Muscle layer of colon (tissue), 2 donors: ENCODE measurements around the gene WDR90.

Experiments
- H3K27ac ChIP-seq: one replicate; pipeline ENCODE4 v1.7.0; 2013; ENCODE audit warnings: low read depth, mild to moderate bottlenecking, low read length, moderate library complexity
- H3K27me3 ChIP-seq, 2 donors: one replicate each; pipeline ENCODE4 v1.7.0; 2013; ENCODE audit warnings: low read length in 2 of 2, mild to moderate bottlenecking in 2 of 2; ENCODE audit not compliant: insufficient read depth in 2 of 2, control insufficient read depth in 1 of 2
- H3K36me3 ChIP-seq: one replicate; pipeline ENCODE4 v1.7.0; 2013; ENCODE audit warnings: mild to moderate bottlenecking, low read length; ENCODE audit not compliant: insufficient read depth
- H3K4me1 ChIP-seq: one replicate; pipeline ENCODE4 v1.7.0; 2013; ENCODE audit warnings: mild to moderate bottlenecking, low read length; ENCODE audit not compliant: insufficient read depth
- H3K4me3 ChIP-seq, 2 donors: one replicate each; pipeline ENCODE4 v1.7.0; 2013; ENCODE audit warnings: low read length in 2 of 2, low read depth in 1 of 2, mild to moderate bottlenecking in 1 of 2, moderate library complexity in 1 of 2
- H3K9ac ChIP-seq: one replicate; pipeline ENCODE4 v1.7.0; 2013; ENCODE audit warnings: low read length
- H3K9me3 ChIP-seq: one replicate; pipeline ENCODE4 v1.7.0; 2013; ENCODE audit warnings: mild to moderate bottlenecking, low read length
- donor health status: abdominal sarcoma.
- donor health status: Adenocarcinoma of cecum.

WDR90 gene

DNA sequence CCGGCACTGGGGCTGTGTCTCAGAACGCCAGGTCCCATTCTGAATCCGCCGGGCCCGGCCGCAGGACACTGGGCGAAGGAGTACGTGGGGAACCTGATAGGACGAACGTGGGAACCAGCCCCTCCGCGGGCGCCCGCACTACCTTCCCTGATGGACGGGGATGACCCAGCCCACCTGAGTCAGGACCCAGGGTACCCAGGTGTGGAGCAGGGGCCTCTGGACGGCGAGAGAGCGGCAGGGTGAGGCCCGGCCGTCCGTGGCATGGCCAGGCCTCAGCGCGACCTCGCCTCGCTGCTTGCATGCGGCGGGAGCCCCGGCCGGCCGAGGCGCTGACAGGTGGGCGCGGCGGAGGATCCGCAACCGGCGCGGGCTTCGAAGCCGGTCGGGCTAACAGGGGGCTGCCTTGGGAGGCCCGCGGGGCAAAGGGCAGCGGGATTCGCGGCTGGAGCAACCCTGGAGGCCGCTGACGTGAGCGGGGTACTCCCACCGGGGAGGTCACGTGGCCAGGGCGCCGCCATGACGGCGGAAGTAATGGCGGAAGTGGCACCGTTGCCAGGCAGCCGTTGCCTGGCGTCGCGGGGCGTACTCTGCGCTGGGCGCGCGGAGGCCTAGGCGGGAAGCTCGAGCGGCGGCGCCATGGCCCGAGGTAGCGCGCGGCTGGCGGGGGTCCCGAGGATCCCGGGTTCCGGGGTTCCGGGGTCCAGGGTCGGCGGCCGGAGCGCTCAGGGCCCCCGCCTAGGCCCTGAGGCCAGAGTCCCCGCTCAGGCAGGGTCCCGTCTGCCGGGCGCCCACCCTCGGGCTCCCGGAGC, at the start of gene WDR90:
TSS of gene WDR90 (plus strand) at position 585 of the 809 bp plus-strand sequence. CDS start at position 637, 52 bp downstream.
- Histone ChIP-seq H3K36me3 (no peaks in the 10 kb centered on the region), H3K9ac (peak within 1 kb of the TSS; percentile 86), H3K4me1 (peaks cover 27% of the 10 kb centered on the region), H3K4me3 (peak within 1 kb of the TSS; percentile 86 to 95), H3K27ac (peak within 1 kb of the TSS; percentile 92), H3K27me3 (no peaks in the 10 kb centered on the region), H3K9me3 (no peaks in the 10 kb centered on the region)

- no peaks in the 10 kb centered on the region for H3K36me3 ChIP-seq
- no peaks in the 10 kb centered on the region for H3K9me3 ChIP-seq
- H3K9ac ChIP-seq = no peak overlapping the region
- no peak overlapping the region for H3K4me3 ChIP-seq
- H3K4me1 ChIP-seq = no peaks in the 10 kb centered on the region
- H3K27me3 ChIP-seq = no peaks in the 10 kb centered on the region
- no peak overlapping the region for H3K27ac ChIP-seq
Observed at GRCh38 chr16:600781-601180, 48.4 kb upstream of the WDR90 start.

GRCh38 chr16:603933-604332, 45.2 kb upstream of the WDR90 start:
- no peaks in the 10 kb centered on the region for H3K4me1 ChIP-seq
- no peaks in the 10 kb centered on the region for H3K27me3 ChIP-seq
- H3K27ac ChIP-seq = no peak overlapping the region
- H3K9ac ChIP-seq = no peak overlapping the region
- no peaks in the 10 kb centered on the region for H3K9me3 ChIP-seq
- no peak overlapping the region for H3K4me3 ChIP-seq
- no peaks in the 10 kb centered on the region for H3K36me3 ChIP-seq

DNA sequence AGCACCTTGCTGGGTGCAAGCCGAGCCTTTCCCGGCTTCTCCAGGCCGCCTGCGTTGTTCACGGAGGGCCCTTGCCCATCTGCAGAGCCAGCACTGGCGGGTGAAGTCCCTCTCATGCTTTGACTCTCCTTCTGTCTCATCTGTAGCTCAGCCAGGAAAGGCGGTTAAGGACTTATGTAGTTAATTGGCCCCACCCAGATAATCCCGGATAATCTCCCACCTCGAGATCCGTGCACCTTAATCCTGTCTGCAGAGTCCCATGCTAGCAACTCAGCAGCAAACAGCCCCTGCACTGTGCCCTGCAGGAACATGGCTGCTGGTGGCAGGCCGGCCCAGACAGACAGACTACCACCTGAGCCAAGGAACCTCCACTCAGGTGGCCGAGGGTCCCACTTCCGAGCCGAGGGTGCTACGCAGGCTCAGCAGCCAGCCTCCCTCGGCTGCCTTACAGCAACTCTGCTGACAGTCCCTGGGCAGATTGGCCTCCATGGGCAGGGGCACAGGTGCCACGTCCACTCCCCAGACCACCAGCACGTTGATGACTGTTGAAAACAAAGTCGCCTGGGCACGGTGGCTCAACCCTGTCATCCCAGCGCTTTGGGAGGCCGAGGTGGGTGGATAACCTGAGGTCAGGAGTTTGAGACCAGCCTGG, 42.4 kb upstream of the WDR90 start:
- Histone ChIP-seq H3K4me1 (no peaks in the 10 kb centered on the region), H3K36me3 (no peaks in the 10 kb centered on the region), H3K9ac (no peak overlapping the region), H3K27me3 (no peaks in the 10 kb centered on the region), H3K27ac (no peak overlapping the region), H3K9me3 (no peaks in the 10 kb centered on the region), H3K4me3 (no peak overlapping the region)

GRCh38 chr16:608019-608418, 41.1 kb upstream of the WDR90 start:
- no peaks in the 10 kb centered on the region for H3K4me1 ChIP-seq
- no peak overlapping the region for H3K4me3 ChIP-seq
- no peak overlapping the region for H3K9ac ChIP-seq
- no peak overlapping the region for H3K27ac ChIP-seq
- H3K9me3 ChIP-seq = no peaks in the 10 kb centered on the region
- no peaks in the 10 kb centered on the region for H3K27me3 ChIP-seq
- no peaks in the 10 kb centered on the region for H3K36me3 ChIP-seq

- Histone ChIP-seq H3K27me3 (no peaks in the 10 kb centered on the region), H3K27ac (no peak overlapping the region), H3K4me1 (no peaks in the 10 kb centered on the region), H3K9me3 (no peaks in the 10 kb centered on the region), H3K36me3 (no peaks in the 10 kb centered on the region), H3K4me3 (no peak overlapping the region), H3K9ac (no peak overlapping the region)
Observed at GRCh38 chr16:609316-609715, 39.8 kb upstream of the WDR90 start.

DNA sequence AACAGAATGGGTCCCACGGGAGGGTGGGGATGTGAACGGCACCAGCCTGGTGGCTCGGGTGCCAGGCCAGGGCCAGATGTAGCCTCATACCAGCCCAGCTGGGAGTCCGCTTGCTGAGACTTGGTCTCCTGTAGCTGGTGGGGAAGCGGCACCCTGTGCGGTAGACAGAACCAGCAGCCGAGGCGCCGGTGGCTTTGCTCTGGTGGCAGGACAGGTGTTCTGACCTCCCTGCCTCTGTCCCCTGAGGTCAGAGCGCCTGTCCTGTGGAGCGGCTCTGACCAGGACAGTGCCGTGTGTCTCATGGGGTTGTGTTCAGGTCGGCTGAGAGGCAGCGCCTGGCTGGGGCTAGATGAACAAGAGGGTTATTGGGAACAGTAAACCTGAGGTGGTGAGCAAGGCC, 39.2 kb upstream of the WDR90 start:
- Histone ChIP-seq H3K4me3 (no peak overlapping the region), H3K9me3 (no peaks in the 10 kb centered on the region), H3K27me3 (no peaks in the 10 kb centered on the region), H3K4me1 (no peaks in the 10 kb centered on the region), H3K9ac (no peak overlapping the region), H3K27ac (no peak overlapping the region), H3K36me3 (no peaks in the 10 kb centered on the region)

DNA sequence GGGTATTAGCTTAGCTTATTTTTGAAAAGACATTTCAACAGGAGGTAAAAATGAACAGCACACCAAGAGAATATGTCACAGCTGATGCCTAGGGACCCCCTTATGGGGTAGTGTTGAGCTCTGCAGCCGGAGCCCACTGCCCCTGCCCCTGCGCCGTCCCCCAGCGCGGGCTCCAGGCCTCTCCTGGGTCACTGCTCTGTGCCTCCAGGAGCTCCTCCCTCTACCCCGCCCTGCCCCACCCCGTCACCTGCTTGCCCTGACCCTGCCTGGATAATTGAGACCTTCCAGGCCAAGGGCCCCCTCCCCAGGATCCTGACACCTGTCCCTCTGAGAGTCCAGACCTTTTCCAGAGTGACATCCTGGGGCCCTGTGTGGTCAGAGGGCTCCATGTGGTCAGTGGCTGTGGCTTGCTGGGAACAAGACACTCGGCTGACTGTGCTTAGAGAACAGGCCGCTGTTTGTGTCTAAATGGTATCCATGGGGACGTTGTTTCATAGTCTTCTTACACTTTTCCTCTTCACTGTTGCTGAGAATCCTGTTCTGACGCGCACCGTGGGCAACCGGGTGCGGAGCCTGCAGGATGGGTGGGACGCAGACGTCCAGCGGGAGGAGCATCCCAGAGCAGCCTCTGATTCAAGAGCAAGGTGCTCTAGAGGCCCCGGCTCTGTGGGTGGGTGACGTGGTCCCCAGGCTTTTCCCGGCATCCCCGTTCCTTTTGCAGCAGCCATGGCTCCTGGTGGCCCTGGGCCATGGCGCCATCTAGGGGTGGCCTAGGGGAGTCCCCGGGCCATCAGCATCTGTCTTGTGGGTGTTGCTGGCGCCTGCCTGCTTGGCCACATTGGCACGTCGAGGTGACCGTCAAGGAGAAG, 38.4 kb upstream of the WDR90 start:
- H3K9ac ChIP-seq = no peak overlapping the region
- H3K4me1 ChIP-seq = no peaks in the 10 kb centered on the region
- no peaks in the 10 kb centered on the region for H3K36me3 ChIP-seq
- no peaks in the 10 kb centered on the region for H3K9me3 ChIP-seq
- no peak overlapping the region for H3K27ac ChIP-seq
- no peaks in the 10 kb centered on the region for H3K27me3 ChIP-seq
- H3K4me3 ChIP-seq = no peak overlapping the region

- Histone ChIP-seq H3K9me3 (no peaks in the 10 kb centered on the region), H3K27ac (no peak overlapping the region), H3K36me3 (no peaks in the 10 kb centered on the region), H3K27me3 (no peaks in the 10 kb centered on the region), H3K4me1 (no peaks in the 10 kb centered on the region), H3K9ac (no peak overlapping the region), H3K4me3 (no peak overlapping the region)
Observed at GRCh38 chr16:615122-615521, 34.0 kb upstream of the WDR90 start.

DNA sequence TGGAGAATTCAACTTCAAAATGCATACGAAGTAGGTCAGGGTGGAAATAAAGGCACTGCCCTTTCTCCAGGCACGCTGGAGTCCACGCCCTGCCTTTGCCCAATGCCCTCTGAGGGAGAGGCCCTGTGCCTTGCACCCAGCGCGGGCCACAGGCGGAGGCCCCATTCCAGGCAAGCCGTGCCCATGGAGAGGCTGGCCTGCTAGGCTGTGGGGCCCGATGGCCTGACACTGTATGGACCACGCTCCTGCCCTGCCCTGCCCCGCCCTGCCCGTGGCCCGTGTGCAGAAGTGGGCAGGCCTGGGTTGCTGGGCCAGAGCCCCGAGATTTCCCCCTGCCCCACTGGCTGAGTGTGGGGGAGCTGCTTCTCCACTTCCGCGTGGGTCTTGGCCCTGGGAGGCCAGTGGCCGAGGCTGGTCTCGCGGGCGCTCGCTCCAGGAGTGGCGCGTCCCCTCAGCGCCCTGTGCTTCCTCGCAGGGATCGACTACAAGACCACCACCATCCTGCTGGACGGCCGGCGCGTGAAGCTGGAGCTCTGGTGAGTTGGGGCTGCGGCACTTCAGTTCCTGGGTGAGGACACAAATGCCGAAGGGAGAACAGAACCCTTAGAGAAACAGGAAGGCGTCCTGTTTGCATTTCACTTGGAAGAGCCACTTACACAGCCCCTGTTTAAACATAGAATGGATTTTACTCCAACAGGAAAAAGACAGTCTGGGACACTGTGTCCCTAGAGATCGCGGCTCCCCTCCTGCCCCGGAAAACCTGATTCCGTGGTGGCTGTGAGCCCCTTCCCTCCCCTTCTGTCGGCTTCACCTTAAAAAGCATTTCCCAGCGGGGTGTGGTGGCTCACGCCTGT, 32.2 kb upstream of the WDR90 start:
- no peak overlapping the region for H3K9ac ChIP-seq

DNA sequence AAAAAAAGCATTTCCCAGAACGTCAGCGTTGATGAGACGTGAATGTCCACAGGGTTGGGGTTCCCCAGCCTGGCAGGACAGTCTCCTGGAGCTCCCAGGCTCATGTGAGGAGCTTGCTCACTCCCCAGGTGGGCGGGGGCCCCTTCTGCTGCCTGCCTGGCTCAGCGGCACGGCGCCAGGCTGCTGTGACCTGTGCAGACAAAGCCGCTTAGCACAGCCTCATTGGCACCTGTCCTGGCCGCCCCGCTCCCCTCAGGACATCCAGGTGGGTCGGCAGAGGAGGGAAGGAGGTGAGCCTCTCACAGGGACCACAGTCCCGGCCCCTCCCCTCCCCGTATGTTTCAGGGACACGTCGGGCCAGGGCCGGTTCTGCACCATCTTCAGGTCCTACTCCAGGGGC, 31.3 kb upstream of the WDR90 start:
- no peaks in the 10 kb centered on the region for H3K27me3 ChIP-seq
- H3K27ac ChIP-seq = no peak overlapping the region
- H3K36me3 ChIP-seq = no peaks in the 10 kb centered on the region
- H3K4me1 ChIP-seq = peaks cover 4% of the 10 kb centered on the region
- H3K9ac ChIP-seq = no peak overlapping the region
- no peaks in the 10 kb centered on the region for H3K9me3 ChIP-seq
- H3K4me3 ChIP-seq = no peak overlapping the region

More for the DNA sequence above, 32.2 kb upstream of the WDR90 start:
- no peaks in the 10 kb centered on the region for H3K9me3 ChIP-seq
- no peak overlapping the region for H3K4me3 ChIP-seq
- peaks cover 4% of the 10 kb centered on the region for H3K4me1 ChIP-seq
- H3K27me3 ChIP-seq = no peaks in the 10 kb centered on the region
- H3K36me3 ChIP-seq = no peaks in the 10 kb centered on the region
- H3K27ac ChIP-seq = no peak overlapping the region
